ENCODE measurements around the gene DBNL.

GRCh38 chr7:44094883-44095592, 50.5 kb downstream of the DBNL start:
- no peak for TF ChIP-seq CTCF (IDR thresholded peaks at IDR 0.05)
- no peak for TF ChIP-seq EZH2 (IDR thresholded peaks at IDR 0.05; ENCODE audit: borderline replicate concordance, insufficient read depth, low read depth, low read length, poor library complexity, severe bottlenecking)
